ENCODE results near the gene IARS2.

IARS2 gene

DNA sequence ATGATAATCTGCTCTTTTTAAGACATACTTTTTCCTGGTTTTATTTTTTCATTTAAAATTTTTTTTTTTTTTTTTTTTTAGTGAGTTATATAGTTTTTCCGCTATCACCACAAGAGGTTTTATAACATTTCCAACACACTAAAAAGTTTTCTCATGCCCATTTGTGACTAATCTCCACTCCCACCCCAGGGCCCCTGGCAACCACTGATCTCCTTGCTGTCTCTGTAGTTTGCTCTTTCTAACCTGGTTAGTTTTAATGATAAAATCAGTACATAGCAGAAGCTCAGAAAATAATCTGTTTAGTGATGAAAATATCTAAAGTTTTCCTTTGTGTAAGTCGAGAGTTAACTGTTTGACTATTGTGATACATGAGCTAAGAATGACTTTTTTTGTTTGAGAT is 41.8 kb downstream of the IARS2 start:
- FAIRE-seq (no peak), DNase-seq (ENCODE audit: insufficient read length, low spot score) (no peak)
- TF ChIP-seq, protein P1, sequence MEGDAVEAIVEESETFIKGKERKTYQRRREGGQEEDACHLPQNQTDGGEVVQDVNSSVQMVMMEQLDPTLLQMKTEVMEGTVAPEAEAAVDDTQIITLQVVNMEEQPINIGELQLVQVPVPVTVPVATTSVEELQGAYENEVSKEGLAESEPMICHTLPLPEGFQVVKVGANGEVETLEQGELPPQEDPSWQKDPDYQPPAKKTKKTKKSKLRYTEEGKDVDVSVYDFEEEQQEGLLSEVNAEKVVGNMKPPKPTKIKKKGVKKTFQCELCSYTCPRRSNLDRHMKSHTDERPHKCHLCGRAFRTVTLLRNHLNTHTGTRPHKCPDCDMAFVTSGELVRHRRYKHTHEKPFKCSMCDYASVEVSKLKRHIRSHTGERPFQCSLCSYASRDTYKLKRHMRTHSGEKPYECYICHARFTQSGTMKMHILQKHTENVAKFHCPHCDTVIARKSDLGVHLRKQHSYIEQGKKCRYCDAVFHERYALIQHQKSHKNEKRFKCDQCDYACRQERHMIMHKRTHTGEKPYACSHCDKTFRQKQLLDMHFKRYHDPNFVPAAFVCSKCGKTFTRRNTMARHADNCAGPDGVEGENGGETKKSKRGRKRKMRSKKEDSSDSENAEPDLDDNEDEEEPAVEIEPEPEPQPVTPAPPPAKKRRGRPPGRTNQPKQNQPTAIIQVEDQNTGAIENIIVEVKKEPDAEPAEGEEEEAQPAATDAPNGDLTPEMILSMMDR (IDR thresholded peaks at IDR 0.05; ENCODE audit: insufficient read depth, missing control alignments), result no peak

DNA sequence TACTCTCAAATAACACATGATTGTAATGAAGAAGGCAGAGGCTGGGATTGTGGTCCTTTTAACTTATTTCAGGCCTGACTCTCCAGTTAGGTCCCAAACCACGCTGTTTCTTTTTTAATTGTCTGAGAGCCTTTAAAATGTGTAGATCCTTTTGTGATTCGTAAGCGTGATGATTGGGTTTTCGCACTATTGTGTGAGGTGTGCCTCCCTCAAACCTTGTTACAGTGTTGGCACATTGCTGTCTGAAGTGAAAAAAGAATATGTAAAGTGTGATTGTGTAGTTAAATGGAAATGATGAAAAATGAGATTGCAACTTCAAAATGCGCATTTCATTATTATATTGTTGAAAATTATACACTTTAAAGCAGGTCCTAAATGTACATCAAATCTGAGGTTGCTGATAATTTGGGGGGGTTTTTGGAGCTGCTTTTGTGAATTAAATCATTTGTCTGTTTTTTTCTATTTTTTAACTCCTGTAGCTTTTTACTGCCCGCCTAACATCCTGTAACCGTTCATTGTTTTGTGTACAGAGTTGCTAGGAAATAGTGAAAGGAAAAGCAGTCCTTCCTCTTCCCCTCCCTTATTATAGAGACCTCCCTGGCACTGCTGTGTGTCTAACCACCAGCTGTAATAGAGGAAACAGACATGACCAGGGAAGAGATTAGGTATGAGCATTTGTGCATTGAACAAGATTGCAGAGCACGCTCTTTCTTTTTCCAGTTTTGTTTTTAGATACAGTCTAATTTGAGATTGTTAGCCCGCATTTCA is 43.3 kb downstream of the IARS2 start:
- TF ChIP-seq, protein P1 (IDR thresholded peaks at IDR 0.05; ENCODE audit: insufficient read depth, missing control alignments), result no peak
- peak; percentile 77 for FAIRE-seq
- DNase-seq (ENCODE audit: insufficient read length, low spot score), result no peak

GRCh38 chr1:220139966-220140365 is 46.0 kb downstream of the IARS2 start:
- peak; percentile 63 for FAIRE-seq
- no peak for DNase-seq (ENCODE audit: insufficient read length, low spot score)
- TF ChIP-seq, protein P1 (IDR thresholded peaks at IDR 0.05; ENCODE audit: insufficient read depth, missing control alignments), result no peak

- peak; percentile 21 for FAIRE-seq
- TF ChIP-seq, protein P1 (IDR thresholded peaks at IDR 0.05; ENCODE audit: insufficient read depth, missing control alignments), result no peak
- no peak for DNase-seq (ENCODE audit: insufficient read length, low spot score)
These were observed 50.1 kb downstream of the IARS2 start for GRCh38 chr1:220144051-220144450.

GRCh38 chr1:220149742-220150141 is 55.8 kb downstream of the IARS2 start:
- TF ChIP-seq, protein P1 (IDR thresholded peaks at IDR 0.05; ENCODE audit: insufficient read depth, missing control alignments), result no peak
- DNase-seq (ENCODE audit: insufficient read length, low spot score) (no peak), FAIRE-seq (no peak)

- peak; percentile 56 for FAIRE-seq
These were observed 57.5 kb downstream of the IARS2 start for GRCh38 chr1:220151454-220151853.

GRCh38 chr1:220153147-220153546 is 59.2 kb downstream of the IARS2 start:
- FAIRE-seq (no peak), DNase-seq (ENCODE audit: insufficient read length, low spot score) (no peak)
- TF ChIP-seq, protein P1 (IDR thresholded peaks at IDR 0.05; ENCODE audit: insufficient read depth, missing control alignments), result no peak

More at GRCh38 chr1:220151454-220151853, 57.5 kb downstream of the IARS2 start:
- TF ChIP-seq, protein P1 (IDR thresholded peaks at IDR 0.05; ENCODE audit: insufficient read depth, missing control alignments), result no peak
- no peak for DNase-seq (ENCODE audit: insufficient read length, low spot score)
